AG04449 (cell line): ENCODE data around the gene DBF4B.
A peak's percentile ranks its signal among the peaks of the same experiment; 100 is the strongest.
"Not testable (repeated sequence)": the region's sequence is repeated elsewhere in the genome, so short reads cannot be mapped to it uniquely, and the experiment has no call there.

Source experiments
- CTCF ChIA-PET: fragments of 350-600 bp; formaldehyde crosslinking; extraction: SDS; loops from one replicate; lab custom pipeline; 2021; ENCODE audit warnings: antibody characterized with exemption; lab: Yijun Ruan, JAX
- POLR2A ChIA-PET: fragments of 400-600, 350-600 bp; formaldehyde crosslinking; extraction: SDS; loops from one replicate; lab custom pipeline; 2020; ENCODE audit warnings: antibody characterized with exemption, inconsistent platforms; lab: Yijun Ruan, JAX
- DNase-seq: peaks from one replicate; pipeline ENCODE4 v3.0.0-alpha.2; 2010; ENCODE audit warnings: low read depth, low spot score
- H3K4me3 ChIP-seq: 2 replicates; pipeline ENCODE4 v1.5.1; 2011; ENCODE audit warnings: low read depth, mild to moderate bottlenecking, control low read depth, low read length
- CTCF ChIP-seq: IDR thresholded peaks from one replicate; pipeline ENCODE4 v1.5.1; 2011; ENCODE audit warnings: mild to moderate bottlenecking, moderate library complexity, low read length, control low read depth, inconsistent platforms; ENCODE audit not compliant: insufficient read depth; ENCODE audit errors: missing control alignments

DBF4B gene

GRCh38 chr17:44672479-44673093 is 35.9 kb upstream of the DBF4B start:
- TF ChIP-seq CTCF = peak; percentile 35
- no peak overlapping the region for H3K4me3 ChIP-seq
- ChIA-PET CTCF (interaction anchor here (0.7 to 5.5 kb wide), 24 partner anchors 10 to 393 kb away, joined by 3 to 46 read pairs (median 6); partner anchors contain the start of genes FAM171A2 and MEIOC), POLR2A (no interaction called here)
- no peak for DNase-seq

GRCh38 chr17:44673893-44674292 is 34.6 kb upstream of the DBF4B start:
- no peak overlapping the region for H3K4me3 ChIP-seq
- ChIA-PET POLR2A (no interaction called here), CTCF (interaction anchor here (0.7 to 2.2 kb wide), 2 partner anchors 14 to 140 kb away, joined by 3 to 10 read pairs; no protein-coding TSS in a partner anchor)
- DNase-seq = no peak
- no peak for TF ChIP-seq CTCF

- CTCF ChIA-PET = interaction anchor here (0.8 to 1.4 kb wide), 4 partner anchors 9 to 144 kb away, joined by 3 to 6 read pairs (median 3); no protein-coding TSS in a partner anchor
- POLR2A ChIA-PET = no interaction called here
- no peak for DNase-seq
- TF ChIP-seq CTCF = no peak
- H3K4me3 ChIP-seq = no peak overlapping the region
Observed at GRCh38 chr17:44677136-44677535, 31.3 kb upstream of the DBF4B start.

GRCh38 chr17:44683303-44683702 is 25.2 kb upstream of the DBF4B start:
- DNase-seq, POLR2A ChIA-PET, H3K4me3 ChIP-seq: not testable (repeated sequence)
- CTCF ChIA-PET = interaction anchor here (0.6 to 4.8 kb wide), 2 partner anchors 10 to 11 kb away, joined by 3 to 34 read pairs; no protein-coding TSS in a partner anchor

- no peak for TF ChIP-seq CTCF
- ChIA-PET CTCF (interaction anchor here (0.6 to 1.5 kb wide), 3 partner anchors 14 to 154 kb away, joined by 3 to 7 read pairs (median 4); no protein-coding TSS in a partner anchor), POLR2A (interaction anchor here (0.5 kb wide), 1 partner anchor 1243 kb away, joined by 3 read pairs; no protein-coding TSS in a partner anchor)
- no peak overlapping the region for H3K4me3 ChIP-seq
- no peak for DNase-seq
Observed at GRCh38 chr17:44687756-44688155, 20.7 kb upstream of the DBF4B start.

- ChIA-PET POLR2A (no interaction called here), CTCF (interaction anchor here (0.6 to 1.5 kb wide), 4 partner anchors 16 to 154 kb away, joined by 3 to 7 read pairs (median 4); no protein-coding TSS in a partner anchor)
- H3K4me3 ChIP-seq = peak overlapping the region; percentile 98
- no peak for DNase-seq
- TF ChIP-seq CTCF = no peak
Observed at GRCh38 chr17:44688200-44688599, 20.3 kb upstream of the DBF4B start.
